ENCODE results near the gene SMIM30.
A peak's percentile ranks its signal among the peaks of the same experiment; 100 is the strongest.

Gene SMIM30

GRCh38 chr7:113113912-113114311 is 4.4 kb downstream of the SMIM30 start:
- no peak for DNase-seq (ENCODE audit: low read depth)
- peak; percentile 18 for TF ChIP-seq CTCF (IDR thresholded peaks at IDR 0.05; ENCODE audit: low read depth, low read length, missing control alignments)
- in situ Hi-C loops (cut with HindIII; ENCODE audit: low sequenced_read_pairs): no loop called here

GRCh38 chr7:113109718-113110117 is 8.6 kb downstream of the SMIM30 start:
- H3K4me3 ChIP-seq (ENCODE audit: low read depth, low read length): no peak overlapping the region
- in situ Hi-C loops (cut with HindIII; ENCODE audit: low sequenced_read_pairs): no loop called here
- DNase-seq (ENCODE audit: low read depth): no peak
- no peak for TF ChIP-seq CTCF (IDR thresholded peaks at IDR 0.05; ENCODE audit: low read depth, low read length, missing control alignments)

More at GRCh38 chr7:113113912-113114311, 4.4 kb downstream of the SMIM30 start:
- no peak overlapping the region for H3K4me3 ChIP-seq (ENCODE audit: low read depth, low read length)

- H3K4me3 ChIP-seq (ENCODE audit: low read depth, low read length): no peak overlapping the region
- no peak for TF ChIP-seq CTCF (IDR thresholded peaks at IDR 0.05; ENCODE audit: low read depth, low read length, missing control alignments)
Observed at GRCh38 chr7:113100121-113100603, 18.2 kb downstream of the SMIM30 start.

GRCh38 chr7:113099284-113099919 is 19.0 kb downstream of the SMIM30 start:
- DNase-seq (ENCODE audit: low read depth): no peak
- in situ Hi-C loops (cut with HindIII; ENCODE audit: low sequenced_read_pairs): no loop called here
- no peak for TF ChIP-seq CTCF (IDR thresholded peaks at IDR 0.05; ENCODE audit: low read depth, low read length, missing control alignments)
- H3K4me3 ChIP-seq (ENCODE audit: low read depth, low read length): no peak overlapping the region

More at GRCh38 chr7:113100121-113100603, 18.2 kb downstream of the SMIM30 start:
- in situ Hi-C loops (cut with HindIII; ENCODE audit: low sequenced_read_pairs): no loop called here
- DNase-seq (ENCODE audit: low read depth): peak; percentile 27

- in situ Hi-C loops (cut with HindIII; ENCODE audit: low sequenced_read_pairs): no loop called here
- no peak for TF ChIP-seq CTCF (IDR thresholded peaks at IDR 0.05; ENCODE audit: low read depth, low read length, missing control alignments)
- DNase-seq (ENCODE audit: low read depth): no peak
- no peak overlapping the region for H3K4me3 ChIP-seq (ENCODE audit: low read depth, low read length)
Observed at GRCh38 chr7:113094517-113095249, 23.7 kb downstream of the SMIM30 start.

- no peak for TF ChIP-seq CTCF (IDR thresholded peaks at IDR 0.05; ENCODE audit: low read depth, low read length, missing control alignments)
- in situ Hi-C loops (cut with HindIII; ENCODE audit: low sequenced_read_pairs): no loop called here
- DNase-seq (ENCODE audit: low read depth): no peak
- no peak overlapping the region for H3K4me3 ChIP-seq (ENCODE audit: low read depth, low read length)
Observed at GRCh38 chr7:113093561-113093960, 24.8 kb downstream of the SMIM30 start.

Data from astrocyte of the cerebellum (primary cell).